Measurements from ENCODE around the gene WDR64.
"Not testable (repeated sequence)": the region's sequence is repeated elsewhere in the genome, so short reads cannot be mapped to it uniquely, and the experiment has no call there.

WDR64 gene

DNA sequence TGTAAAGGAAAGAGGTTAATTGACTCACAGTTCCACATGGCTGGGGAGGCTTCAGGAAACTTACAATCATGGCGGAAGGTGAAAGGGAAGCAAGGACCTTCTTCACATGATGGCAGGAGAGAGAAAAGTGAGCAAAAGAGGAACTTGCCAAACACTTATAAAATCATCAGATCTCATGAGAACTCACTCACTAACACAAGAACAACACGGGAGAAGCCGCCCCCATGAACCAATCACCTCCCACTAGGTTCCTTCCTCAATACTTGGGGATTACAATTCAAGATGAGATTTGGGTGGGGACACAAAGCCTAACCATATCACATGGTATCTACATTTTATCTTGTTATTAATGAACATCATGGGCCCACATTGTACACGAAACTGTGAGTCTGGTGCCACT lies 51.7 kb downstream of the WDR64 start:
- not testable (repeated sequence) for DNase-seq

DNA sequence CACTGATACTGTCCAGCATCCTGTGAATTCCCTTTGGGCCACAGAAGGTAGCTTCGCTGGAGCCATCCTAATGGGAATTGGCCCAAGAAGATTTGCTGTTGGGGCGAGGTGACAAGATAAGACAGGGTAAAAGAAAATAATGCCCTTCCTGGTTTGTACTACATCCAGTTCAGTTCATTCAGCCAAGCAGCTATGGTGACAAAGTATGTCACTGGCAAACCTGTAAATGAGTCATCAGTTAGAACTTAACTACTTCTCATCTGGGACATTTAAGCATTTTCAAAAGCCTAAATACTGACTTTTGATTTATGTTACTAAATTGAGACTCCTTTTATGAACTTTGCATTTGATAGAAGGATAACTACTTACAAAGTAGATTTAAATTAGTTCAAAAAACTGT lies 54.2 kb downstream of the WDR64 start:
- no peak for DNase-seq

DNA sequence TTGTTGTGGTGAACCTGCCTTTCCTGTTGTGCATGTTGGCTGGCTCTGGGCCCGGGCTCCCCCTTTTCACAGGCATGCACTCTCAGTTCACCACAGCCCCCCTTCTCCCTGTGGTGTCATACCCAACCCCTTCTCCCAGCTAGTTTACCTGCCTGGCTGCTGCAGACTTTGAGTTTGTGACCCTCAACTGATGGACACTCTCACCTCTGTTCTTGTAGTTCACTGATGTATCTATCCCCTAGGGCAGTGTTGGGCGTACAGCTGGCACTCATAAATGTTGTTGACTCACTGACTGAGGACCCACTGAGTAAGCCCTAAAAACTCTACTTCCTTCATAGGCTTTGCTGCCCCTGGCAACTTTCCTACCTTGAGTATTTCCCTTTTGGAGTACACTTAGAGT lies 54.9 kb downstream of the WDR64 start:
- DNase-seq = peak; percentile 18

DNA sequence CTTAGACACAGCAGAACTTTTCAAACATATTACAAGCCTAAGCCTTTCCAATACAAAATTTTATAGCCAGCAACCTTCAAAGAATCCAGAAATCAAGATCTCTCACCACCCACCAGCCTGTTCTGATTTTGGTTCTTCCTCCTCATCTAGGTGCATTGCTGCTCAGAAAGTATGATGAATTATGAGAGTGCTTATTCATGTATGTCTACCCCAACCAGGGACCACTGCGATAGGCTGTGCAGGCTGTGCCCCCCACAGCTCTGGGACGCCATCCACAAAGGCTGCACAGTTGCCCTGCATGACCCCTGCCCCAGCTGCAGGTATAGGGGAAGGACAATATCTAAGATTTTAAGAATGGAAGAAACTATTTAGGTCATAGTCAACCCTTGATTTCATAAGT lies 55.4 kb downstream of the WDR64 start:
- no peak for DNase-seq

DNA sequence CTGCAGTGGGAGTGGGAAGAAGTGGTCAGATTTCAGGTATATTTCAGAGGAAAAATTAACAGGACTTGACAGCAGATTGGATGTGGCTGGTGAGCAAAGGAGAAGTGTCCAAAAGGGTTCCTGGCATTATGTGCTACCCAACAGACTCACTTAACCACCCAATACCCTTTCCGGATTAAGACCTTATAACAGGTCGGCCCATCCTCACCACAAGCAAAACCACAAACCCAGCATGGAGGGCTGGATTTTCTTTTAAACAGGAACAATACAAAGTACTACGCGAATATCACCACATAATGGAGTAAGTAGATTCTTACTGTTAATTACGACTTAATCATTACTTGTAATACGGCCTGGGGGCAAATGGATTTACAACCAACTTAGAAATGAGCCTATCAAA lies 59.2 kb downstream of the WDR64 start:
- no peak for DNase-seq

DNA sequence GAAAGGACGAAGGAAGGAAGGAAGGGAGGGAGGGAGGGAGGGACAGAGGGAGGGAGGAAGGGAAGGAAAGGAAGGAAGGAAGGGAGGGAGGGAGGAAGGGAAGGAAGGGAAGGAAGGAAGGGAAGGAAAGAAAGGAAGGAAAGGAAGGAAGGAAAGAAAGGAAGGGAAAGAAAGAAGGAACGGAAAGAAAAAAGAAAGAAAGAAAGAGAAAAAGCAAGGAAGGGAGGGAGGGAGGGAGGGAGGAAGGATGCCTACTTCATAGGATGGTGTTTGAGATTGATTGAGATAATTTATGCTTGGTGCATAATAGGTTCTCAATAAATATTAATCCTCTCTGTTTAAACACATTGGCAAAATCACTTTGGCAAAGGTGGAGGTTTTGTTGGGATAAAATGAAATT lies 61.2 kb downstream of the WDR64 start:
- no peak for DNase-seq

DNA sequence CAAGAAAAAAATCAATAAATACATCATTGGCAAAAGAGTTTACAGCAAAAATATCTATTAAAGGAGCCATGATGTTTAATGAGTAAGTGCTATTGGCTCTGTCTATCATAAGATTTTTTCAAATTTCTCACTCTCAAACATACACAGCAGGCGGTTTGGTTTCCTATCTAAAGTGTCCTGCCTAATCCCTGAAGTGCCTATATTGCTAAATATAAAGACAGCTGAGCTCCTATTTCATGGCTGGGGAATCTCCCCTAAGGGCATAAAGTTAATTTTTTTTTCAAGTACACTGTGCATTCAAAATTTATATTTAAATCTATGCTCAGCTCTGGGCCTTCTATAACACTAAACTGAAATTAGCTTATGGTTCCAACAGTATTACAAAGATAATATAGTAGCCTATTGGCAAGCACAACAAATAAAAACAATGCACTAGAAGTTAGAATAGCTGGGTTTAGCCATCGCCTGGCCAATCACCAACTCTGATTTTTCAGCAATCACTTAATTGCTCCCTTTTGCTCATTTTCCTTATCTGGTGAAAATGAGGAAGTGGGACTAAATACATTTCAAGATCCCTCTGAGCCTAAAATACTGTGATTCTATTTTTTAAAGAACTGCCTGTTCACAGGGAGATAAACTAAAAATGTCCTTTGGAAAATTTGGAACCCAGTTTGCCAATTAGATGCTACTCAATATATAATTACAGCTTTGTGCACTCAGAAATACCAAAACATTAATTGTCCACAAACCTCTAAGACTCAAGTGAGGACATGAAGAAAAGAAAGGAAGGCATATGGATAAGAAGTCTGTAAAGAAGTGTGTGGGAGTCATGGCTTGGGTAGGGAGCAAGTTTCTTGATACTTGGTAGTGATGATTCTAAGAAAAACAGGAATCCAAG lies 62.5 kb downstream of the WDR64 start:
- no peak for DNase-seq

DNA sequence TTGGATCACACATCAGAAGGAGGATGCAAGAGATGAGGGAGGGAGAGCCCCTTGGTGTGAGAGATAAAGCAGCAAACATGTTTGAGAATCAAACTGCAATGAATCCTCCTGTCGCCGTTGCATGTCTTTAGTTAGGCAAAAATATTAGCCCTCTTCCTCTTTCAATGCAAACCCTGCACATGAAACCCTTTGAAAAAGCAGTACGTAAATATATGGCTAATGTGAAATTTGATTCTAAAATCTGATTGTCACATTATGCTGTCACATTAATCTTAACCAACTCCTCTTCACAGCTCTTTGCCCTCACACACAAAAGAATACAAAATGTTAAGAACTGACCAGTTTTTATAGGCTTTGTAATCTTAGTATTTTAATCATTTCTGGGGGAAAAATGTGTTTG lies 63.4 kb downstream of the WDR64 start:
- no peak for DNase-seq

DNA sequence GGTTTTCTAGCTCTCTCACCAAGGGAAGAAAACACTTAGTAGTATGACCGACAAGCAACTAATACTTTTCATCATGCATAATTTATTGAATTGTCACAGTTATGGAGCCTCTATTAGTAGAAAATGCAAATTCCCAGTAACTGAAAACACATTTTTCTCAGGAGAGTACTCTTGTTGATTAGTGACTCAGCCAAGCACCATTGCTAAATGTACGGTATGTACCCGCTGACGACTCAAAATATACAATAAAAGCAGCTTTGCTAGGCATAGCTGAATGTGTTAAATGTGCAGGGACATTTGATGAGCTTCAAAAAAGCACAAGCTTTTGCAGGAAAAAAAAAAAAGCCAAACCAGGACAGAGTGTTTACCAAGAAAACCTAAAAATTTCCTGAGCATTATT lies 63.9 kb downstream of the WDR64 start:
- no peak for DNase-seq

DNA sequence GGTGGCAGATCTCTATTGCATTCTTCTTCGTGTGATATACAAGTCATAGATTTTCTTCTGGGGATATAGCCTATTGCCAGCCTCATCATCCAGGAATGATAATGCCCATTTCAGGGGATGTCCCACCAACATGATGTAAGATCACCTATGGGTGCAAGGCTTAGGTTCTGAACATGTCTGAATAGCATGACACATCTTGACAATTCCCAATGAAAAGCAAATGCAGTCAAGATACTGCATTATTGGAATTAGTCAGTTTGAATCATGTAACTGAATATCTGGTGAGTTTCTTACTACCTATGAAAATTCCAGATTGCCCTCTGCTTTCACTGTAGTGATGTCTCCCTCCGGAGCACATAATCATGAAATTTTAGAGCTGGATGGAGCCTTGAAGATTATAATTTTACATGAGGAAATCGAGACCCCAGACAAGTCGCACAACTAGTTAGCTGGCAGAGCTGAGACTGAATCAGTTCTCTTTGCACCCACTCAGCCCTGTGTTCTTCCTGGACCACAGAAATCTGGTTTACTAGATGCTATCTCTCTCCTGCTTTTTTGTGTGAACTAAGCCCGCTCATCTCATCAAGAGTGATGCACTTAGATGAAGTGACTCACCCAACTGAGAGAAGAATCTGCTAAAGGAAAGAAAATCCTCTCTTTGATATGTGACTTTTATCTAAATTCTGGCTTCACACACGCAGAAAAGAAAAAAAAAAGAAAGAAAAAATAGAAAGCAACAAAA lies 65.0 kb downstream of the WDR64 start:
- DNase-seq = no peak

DNA sequence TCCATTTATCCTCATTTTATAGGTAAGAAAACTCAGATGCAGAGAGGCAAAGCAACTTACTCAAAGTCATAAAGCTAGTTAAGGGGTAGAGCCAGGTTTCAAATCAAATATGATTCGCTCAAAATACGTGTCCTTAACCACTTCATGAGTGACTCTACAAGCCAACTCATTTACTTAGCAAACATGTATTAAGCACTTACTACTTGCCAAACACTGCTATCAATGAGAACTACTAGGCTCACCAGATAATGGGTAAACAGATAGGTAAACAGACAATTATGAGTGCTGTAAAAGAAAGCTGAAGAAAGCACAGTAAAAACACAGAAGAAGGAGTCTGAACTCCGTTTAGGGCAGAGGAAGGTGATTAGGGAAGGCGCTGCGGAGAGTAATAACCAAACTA lies 65.9 kb downstream of the WDR64 start:
- no peak for DNase-seq

DNA sequence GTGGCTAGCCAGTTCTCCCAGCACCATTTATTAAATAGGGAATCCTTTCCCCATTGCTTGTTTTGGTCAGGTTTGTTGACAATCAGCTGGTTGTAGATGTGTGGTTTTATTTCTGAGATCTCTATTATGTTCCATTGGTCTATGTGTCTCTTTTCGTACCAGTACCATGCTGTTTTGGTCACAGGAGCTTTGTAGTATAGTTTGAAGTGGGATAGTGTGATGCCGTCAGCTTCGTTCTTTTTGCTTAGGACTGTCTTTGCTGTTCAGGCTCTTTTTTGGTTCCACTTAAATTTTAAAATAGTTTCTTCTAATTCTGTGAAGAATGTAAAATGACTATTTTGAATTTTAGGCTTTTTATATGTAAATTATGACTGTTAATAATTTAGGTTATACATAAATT lies 68.9 kb downstream of the WDR64 start:
- no peak for DNase-seq

DNA sequence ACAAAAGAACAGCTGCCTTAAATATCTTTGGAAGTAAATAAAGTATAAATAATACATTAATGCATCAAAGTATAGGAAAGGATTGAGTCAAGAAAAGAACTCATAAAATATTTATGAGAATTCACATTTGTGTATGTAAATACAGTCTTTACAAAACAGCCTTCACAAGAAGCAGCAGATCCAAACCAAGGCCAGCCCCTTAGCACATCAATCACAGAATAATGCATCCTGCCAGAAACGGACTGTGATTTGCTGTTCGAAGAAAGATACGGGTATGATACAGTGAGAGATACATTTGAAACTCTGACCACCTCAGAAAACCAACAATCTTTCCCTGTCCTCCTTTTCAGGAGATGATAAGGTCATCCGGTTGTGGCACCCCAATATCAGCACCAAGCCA lies 70.9 kb downstream of the WDR64 start:
- DNase-seq = no peak

DNA sequence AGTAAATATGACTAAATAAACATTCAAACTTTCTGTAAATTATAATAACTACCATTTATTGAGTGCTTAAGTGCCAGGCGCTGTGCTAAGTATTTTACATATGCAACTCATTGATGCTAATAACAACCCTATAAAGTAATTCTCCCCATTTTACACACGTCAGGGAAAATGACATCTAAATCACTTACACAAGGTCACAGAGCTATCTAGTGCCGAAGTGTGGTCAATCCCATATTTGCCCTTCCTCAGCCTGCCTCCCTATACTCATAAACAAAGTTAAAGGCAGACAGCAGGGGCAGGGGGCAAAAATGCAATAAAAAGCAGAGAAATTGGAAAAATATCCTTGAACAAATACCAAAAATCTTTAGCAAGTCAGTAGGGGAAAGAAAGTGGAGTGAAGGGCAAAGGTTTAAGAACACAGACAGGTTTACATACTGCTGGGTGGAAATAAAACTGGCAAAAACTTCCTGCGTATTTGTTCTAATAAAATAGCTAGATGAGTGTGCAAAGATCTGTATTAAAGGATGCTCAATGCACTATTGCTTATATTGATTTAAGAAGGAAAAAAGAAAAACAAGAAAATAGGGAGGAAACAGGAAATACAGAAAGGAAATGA lies 72.8 kb downstream of the WDR64 start:
- DNase-seq = no peak

DNA sequence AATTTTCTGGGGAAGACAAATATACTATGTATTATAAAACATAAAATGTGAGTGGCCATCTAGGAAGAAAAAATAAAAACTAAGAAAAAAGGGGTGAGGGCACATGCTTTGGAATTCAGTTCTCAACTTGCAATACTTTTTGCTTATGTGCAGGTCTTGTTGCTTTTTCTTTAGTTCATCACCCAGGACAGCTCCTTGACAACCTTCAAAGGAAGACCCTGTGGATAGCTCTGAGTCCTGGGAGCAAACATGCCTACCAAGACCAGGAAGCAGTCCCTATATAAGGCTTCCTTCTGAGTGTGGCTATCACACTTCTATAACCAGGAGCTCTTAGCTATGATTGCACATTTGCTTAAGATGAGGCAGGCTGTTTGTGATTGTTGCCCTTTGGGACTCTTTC lies 78.0 kb downstream of the WDR64 start:
- no peak for DNase-seq

DNA sequence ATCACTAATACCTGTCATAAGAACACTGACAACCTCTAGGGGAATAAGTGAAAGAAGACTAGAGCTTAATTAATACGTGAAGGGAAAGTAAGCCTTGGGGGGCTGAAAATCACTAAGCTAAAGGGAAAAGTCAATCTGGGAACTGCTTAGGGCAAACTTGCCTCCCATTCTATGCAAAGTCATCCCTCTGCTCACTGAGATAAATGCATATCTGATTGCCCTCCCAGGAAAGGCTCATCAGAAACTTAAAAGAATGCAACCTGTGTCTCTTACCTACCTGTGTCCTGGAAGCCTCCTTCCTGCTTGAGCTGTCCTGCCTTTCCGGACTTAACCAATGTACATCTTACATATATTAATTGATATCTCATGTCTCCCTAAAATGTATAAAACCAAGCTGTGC lies 81.8 kb downstream of the WDR64 start:
- no peak for DNase-seq

DNA sequence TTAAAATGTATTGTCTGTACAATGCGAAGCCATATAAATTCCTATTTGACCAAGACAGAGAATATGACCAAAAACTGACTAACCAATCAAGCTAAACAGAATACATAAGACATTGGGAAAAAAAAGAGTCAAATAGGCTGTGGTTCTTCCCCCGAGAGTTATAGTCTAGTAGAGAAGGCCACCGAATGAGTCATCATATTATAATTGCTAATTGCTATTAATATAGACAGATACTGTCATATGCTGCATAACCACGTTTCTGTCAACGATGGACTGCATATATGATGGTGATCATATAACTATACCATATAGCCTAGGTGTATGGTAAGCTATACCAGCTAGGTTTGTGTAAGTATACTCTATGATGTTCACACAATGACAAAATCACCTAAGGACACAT lies 82.5 kb downstream of the WDR64 start:
- no peak for DNase-seq

DNA sequence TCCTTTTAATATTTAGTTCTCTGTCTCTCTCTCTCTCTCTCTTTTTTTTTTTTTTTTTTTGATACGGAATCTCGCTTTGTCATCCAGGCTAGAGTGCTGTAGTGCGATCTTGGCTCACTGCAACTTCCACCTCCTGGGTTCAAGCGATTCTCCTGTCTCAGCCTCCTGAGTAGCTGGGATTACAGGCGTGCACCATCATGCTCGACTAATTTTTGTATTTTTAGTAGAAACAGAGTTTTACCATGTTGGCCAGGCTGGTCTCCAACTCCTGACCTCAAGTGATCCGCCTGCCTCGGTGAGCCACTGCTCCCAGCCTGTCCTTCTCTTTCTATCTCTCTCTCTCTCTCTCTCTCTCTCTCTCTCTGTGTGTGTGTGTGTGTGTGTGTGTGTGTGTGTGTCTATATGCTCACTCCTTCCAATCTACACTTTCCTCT lies 83.4 kb downstream of the WDR64 start:
- DNase-seq = not testable (repeated sequence)

DNA sequence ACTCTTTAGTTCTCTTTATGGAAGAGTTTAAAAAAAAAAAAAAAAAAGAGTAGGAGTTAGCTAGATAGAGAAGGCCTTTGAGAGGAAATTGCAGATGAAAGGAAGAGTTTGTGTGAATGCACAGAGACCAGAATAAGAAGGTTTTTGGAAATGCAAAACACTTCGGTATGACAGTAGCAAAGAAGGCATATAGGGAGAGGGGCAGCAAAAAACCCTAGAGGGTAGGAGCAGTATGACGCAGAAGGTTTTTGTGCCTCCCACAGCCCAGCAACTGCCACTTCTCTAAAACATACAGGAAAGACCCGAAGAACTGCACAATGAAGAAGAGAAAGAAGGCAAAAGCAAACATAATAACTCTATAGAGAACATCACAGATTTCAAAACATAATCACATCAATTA lies 84.3 kb downstream of the WDR64 start:
- DNase-seq = no peak

DNA sequence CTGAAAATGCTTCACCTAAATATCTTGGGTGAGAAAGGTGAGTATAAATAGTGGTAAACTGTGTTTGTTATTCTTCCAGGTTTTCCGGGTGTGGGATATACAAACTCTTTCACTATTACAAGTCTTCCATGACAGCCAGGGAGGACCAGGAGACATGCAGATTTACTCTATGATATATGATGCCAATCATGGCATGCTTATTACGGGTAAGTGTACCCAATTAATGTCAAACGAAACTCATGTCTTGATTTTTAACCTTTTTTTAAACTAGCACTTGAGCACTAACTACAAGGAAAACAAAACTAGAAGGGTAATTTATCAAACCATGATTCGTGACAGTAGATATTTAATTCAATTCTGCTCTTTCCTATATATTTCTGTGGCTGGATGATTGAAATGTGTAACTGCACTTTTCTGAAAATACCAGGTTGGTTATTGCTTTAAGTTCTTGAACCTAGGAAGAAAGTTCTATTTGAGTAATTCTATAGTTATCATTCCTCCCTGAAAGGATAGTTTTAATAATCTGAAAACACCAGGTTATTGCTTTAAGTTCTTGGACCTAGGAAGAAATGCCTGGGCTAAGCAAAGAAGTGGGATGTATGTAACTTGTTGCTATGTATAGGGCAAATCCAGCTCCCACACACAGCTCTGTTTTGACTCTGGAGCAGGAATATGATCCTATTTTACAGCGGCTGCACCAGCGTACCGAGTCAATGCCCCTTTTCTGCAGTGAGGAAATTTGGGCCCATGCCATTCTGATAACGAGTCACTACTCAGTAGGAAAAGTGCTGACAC lies 86.4 kb downstream of the WDR64 start:
- no peak for DNase-seq

DNA sequence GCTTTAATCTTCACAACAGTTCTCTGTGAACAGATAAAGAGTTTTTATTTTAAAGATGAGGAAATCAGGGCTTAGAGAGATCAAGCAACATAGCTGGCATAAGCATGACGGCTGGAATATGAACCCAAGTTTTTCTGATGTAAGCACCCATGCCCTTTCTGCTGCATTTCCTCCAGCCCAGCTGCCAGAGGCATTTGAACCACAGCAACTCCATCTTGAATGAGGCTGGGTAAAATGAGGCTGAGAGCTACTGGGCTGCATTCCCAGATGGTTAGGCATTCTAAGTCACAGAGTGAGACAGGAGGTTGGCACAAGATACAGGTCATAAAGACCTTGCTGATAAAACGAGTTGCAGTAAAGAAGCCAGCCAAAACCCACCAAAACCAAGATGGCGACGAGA lies 90.0 kb downstream of the WDR64 start:
- no peak for DNase-seq

DNA sequence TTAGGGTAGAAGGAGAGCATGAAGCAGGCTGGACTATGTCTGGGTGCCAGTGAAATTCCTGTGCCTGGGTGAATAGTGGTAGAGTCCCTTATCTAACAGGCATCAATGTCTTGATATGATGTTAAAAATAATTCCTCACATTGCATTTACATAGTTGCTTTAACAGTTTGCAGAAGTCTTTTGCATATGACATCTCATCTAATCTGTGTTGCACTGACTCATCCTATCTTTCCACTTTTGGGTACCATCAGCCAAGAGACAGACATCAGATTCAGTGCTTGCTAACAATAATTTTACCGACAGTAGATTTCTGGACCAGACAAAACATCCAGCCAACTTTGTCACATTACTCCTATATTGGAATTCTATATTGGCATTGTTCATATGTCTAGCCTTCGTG lies 92.5 kb downstream of the WDR64 start:
- DNase-seq = no peak

DNA sequence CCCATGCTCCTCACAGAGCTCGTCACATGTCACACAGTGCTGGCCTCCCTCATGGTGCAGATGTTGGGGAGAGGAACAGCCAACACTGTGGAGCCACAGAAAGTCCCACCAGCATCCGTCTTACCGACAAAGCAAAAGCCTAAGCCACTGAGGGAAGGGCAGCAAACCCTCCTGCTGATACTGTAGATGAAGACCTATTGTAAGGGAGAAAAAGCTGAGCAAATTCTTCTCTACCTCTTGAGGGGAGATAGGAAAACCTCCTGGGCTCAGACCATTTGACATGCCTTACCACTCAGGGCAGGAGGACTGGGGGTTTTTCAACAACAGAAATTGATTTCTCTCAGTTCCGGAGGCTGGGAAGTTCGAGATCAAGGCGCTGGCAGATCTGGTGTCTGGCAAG lies 95.9 kb downstream of the WDR64 start:
- no peak for DNase-seq
